Measurements from ENCODE around the gene RLN3. TPM values are rescaled to one million over a fixed set of nuclear protein-coding genes. Genes with fewer than 3 reads are reported as not detected.

Gene RLN3
- total RNA-seq, 1 donor from 2014 or later: not detected

DNA sequence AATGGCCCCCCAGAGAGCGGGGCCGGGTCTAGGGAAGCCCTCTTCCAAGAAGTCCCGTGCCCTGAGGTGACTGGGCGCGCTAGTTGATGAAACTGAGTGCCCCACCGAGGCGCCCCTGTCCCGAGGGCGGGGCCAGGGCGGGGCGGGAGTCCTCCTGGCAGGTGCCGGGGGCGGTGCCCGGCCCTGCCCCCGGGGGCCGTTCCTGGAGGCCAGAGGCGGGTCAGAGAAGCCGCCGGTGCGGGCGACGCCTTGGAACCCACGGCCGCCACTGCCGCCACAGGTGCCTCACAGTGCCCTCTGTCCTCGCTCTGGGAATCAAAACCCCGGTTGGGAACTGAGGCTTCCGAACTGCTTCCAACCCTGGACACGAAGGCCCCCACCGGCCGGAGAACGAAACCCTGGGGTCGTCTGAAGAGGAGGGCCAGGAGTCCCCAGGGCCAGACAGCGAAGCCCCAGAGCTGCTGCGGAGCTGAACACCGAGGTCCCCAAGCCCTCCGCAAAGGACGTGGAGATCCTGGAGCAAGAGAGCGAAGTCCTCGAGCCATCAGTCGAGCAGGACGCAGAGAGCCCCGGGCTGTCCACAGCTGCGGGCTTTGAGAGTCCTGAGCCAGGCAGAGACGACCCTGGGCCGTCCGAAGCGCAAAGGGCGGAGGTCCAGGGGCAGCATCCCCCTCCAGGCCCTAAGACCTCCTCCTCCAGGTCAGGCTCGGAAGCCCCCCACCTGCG, 44.8 kb downstream of the RLN3 start, which contains the start of gene MISP3:
MISP3 (plus strand) TSS at position 252 of the 726 bp plus-strand sequence. CDS start 524 bp downstream, outside the sequence.
- POLR2A ChIA-PET: interaction anchor here (0.5 to 3.1 kb wide), 9 partner anchors 9 to 211 kb away, joined by 3 to 11 read pairs (median 5); partner anchors contain the start of genes DCAF15 and IL27RA
- peaks cover 19% of the 10 kb centered on the region for H3K4me1 Mint-ChIP-seq

DNA sequence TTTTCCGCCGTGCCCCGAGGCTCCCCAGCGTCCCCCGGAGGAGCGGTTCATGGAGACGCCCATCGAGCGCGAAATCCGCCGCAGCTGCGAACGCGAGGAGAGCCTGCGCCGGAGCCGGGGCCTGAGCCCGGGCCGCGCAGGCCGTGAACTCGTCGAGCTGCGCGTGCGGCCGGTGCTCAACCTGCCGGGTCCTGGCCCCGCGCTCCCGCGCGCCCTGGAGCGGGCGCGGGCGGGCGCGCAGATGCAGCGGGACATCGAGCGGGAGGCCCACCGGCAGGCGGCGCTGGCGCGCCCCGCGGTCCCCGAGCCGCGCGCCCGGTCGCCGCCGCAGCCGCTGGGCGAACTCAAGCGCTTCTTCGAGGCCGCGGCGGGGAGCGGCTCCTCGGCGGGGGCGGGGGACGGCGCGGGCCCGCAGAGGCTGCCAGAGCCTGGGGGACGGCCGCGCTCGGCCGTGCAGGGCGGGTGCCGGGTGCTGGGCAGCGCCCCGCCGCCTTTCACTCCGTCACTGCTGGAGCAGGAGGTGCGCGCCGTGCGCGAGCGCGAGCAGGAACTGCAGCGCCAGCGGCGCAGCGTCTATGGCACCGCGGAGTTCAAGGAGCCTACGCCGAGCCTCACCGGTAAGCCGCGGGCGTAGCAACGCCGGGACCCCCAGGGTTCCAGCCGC, 45.4 kb downstream of the RLN3 start:
- DNase-seq (peak; percentile 88), ATAC-seq (ENCODE audit: low read depth) (peak; percentile 66)
- ChIA-PET CTCF (interaction anchor here (0.6 to 4.8 kb wide), 15 partner anchors 9 to 342 kb away, joined by 3 to 42 read pairs (median 4); partner anchors contain the start of genes ASF1B, BRME1 and CC2D1A), POLR2A (interaction anchor here (0.5 to 3.1 kb wide), 7 partner anchors 8 to 602 kb away, joined by 3 to 11 read pairs (median 6); partner anchors contain the start of genes DCAF15 and IL27RA)
- intact Hi-C loops (cut with micrococcal nuclease): loop anchor here (1.0 to 10.0 kb wide), 6 partner anchors 18 to 401 kb away; partner anchors contain the start of genes ASF1B and PTGER1
- H3K36me3 Mint-ChIP-seq (ENCODE audit: low read depth): no peaks in the 10 kb centered on the region
- TF ChIP-seq, protein P1, sequence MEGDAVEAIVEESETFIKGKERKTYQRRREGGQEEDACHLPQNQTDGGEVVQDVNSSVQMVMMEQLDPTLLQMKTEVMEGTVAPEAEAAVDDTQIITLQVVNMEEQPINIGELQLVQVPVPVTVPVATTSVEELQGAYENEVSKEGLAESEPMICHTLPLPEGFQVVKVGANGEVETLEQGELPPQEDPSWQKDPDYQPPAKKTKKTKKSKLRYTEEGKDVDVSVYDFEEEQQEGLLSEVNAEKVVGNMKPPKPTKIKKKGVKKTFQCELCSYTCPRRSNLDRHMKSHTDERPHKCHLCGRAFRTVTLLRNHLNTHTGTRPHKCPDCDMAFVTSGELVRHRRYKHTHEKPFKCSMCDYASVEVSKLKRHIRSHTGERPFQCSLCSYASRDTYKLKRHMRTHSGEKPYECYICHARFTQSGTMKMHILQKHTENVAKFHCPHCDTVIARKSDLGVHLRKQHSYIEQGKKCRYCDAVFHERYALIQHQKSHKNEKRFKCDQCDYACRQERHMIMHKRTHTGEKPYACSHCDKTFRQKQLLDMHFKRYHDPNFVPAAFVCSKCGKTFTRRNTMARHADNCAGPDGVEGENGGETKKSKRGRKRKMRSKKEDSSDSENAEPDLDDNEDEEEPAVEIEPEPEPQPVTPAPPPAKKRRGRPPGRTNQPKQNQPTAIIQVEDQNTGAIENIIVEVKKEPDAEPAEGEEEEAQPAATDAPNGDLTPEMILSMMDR (IDR thresholded peaks at IDR 0.05): no peak
- H3K4me3 Mint-ChIP-seq: peak overlapping the region; percentile 86
- no peak overlapping the region for H3K27ac Mint-ChIP-seq
- no peaks in the 10 kb centered on the region for H3K9me3 Mint-ChIP-seq
- peaks cover 19% of the 10 kb centered on the region for H3K4me1 Mint-ChIP-seq
- no peaks in the 10 kb centered on the region for H3K27me3 Mint-ChIP-seq

More for the DNA sequence above, 44.8 kb downstream of the RLN3 start, which contains the start of gene MISP3:
- TF ChIP-seq, protein P1 (IDR thresholded peaks at IDR 0.05): no peak
- peak; percentile 28 for ATAC-seq (ENCODE audit: low read depth)
- Mint-ChIP-seq H3K4me3 (peak within 1 kb of the TSS; percentile 86), H3K36me3 (ENCODE audit: low read depth) (no peaks in the 10 kb centered on the region), H3K9me3 (no peaks in the 10 kb centered on the region), H3K27me3 (no peaks in the 10 kb centered on the region), H3K27ac (no peak within 1 kb of the TSS)
- CTCF ChIA-PET: interaction anchor here (0.7 to 4.8 kb wide), 12 partner anchors 9 to 276 kb away, joined by 3 to 42 read pairs (median 6); partner anchors contain the start of genes ASF1B, BRME1 and CC2D1A
- intact Hi-C loops (cut with micrococcal nuclease): loop anchor here (1.0 to 10.0 kb wide), 7 partner anchors 19 to 402 kb away; partner anchors contain the start of genes ASF1B and PTGER1
- DNase-seq: peak; percentile 40

DNA sequence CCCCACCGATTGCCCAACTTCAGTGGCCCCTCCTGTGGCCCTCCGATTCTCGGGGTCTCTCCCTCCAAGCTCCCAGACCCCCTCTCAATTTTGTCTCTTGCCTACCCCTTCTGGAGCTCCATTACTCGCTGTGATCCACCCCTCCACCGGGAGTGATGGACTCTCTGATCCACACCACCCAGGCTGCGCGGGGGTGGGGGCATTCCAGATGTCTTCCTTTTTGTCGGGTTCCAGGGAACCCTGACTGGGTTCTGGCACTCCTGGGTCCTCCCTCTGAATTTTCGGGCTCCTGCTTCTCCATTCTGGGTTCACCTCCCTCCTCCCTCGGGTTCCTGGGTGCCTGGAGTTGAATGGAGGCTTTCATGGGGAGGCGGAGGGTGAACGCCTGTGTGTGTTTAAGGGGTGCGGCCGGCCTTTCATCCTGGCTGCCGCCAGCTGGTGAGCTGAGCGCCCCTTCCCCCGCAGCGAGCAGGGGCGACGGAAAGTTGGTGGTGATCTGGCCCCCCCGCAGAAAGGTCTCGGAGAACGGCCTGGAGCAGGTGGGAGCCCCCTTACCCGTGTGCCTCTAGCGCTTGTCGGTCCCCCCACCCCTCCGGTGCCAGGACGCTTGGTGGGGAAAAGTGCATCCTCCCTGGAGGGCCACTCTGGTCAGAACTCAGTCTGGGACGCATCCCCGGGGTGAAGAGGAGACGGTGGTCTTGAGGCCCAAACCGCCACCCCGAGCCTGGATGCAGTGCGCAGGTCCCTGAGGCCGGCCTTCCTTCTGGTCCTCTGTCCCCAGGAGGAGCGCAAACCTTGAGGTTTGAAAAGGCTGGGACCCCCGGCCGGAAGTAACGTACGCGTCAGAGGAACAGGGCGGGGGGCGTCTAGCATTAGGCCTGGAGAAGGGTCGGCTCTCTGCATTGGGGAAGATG, 46.2 kb downstream of the RLN3 start:
- Mint-ChIP-seq H3K36me3 (ENCODE audit: low read depth) (no peaks in the 10 kb centered on the region), H3K9me3 (no peaks in the 10 kb centered on the region), H3K4me3 (peak overlapping the region; percentile 86), H3K27ac (peak overlapping the region; percentile 77), H3K4me1 (peaks cover 19% of the 10 kb centered on the region), H3K27me3 (no peaks in the 10 kb centered on the region)
- no peak for ATAC-seq (ENCODE audit: low read depth)
- POLR2A ChIA-PET: interaction anchor here (0.6 to 3.1 kb wide), 6 partner anchors 7 to 602 kb away, joined by 3 to 11 read pairs (median 6); partner anchors contain the start of genes DCAF15 and IL27RA
- no peak for DNase-seq
- TF ChIP-seq, protein P1 (IDR thresholded peaks at IDR 0.05): no peak
- CTCF ChIA-PET: interaction anchor here (0.6 to 4.8 kb wide), 10 partner anchors 8 to 343 kb away, joined by 3 to 42 read pairs (median 4); partner anchors contain the start of gene ASF1B
- intact Hi-C loops (cut with micrococcal nuclease): loop anchor here (1.0 to 10.0 kb wide), 6 partner anchors 17 to 401 kb away; partner anchors contain the start of genes ASF1B and PTGER1

DNA sequence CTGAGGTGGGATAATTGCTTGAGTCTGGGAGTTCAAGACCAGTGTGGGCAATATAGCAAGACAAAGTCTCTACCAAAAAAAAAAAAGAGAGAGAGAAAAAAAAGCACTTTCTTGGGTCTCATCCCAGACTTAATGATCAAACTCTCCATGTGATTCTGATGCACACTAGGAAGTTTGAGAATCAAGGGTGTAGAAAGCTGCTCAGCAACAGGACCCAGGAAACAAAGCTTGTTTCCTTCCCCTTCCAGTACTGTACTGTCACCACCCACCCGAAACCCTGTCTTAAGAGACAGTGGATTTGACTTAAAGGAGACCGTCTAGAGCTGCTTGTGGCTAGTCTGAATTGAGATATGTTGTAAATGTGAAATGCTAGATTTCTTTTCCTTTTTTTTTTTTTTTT, 50.5 kb downstream of the RLN3 start:
- intact Hi-C loops (cut with micrococcal nuclease): loop anchor here (10.0 kb wide), 1 partner anchor 396 kb away; the partner anchor contains the start of gene PTGER1
- Mint-ChIP-seq H3K36me3 (ENCODE audit: low read depth) (peaks cover 5% of the 10 kb centered on the region), H3K9me3 (no peaks in the 10 kb centered on the region), H3K27me3 (no peaks in the 10 kb centered on the region), H3K4me1 (peaks cover 34% of the 10 kb centered on the region), H3K27ac (no peak overlapping the region), H3K4me3 (peak overlapping the region; percentile 2)
- TF ChIP-seq, protein P1 (IDR thresholded peaks at IDR 0.05): no peak
- DNase-seq (no peak), ATAC-seq (ENCODE audit: low read depth) (no peak)
- POLR2A ChIA-PET: interaction anchor here (0.7 kb wide), 1 partner anchor 297 kb away, joined by 7 read pairs; no protein-coding TSS in a partner anchor
- CTCF ChIA-PET: no interaction called here

Other genes with a start within 250 kb of the RLN3 start
- 8.5 and 11.2 TPM in 2 replicates for gene ZSWIM4, start 232.7 kb upstream of the RLN3 start, total RNA-seq
- gene NANOS3, start 151.0 kb upstream of the RLN3 start, total RNA-seq: not detected in 2 replicates
- gene BRME1, start 122.0 kb upstream of the RLN3 start, total RNA-seq: 1.2 and 2.0 TPM in 2 replicates
- gene CC2D1A, start 121.9 kb upstream of the RLN3 start, total RNA-seq: 32.4 and 35.6 TPM in 2 replicates
- gene PODNL1, start 89.7 kb upstream of the RLN3 start, total RNA-seq: 0.44 TPM in 1 of 2 replicates, not detected in the other
- 71.4 and 83.4 TPM in 2 replicates for gene DCAF15, start 75.6 kb upstream of the RLN3 start, total RNA-seq
- gene RFX1, start 21.8 kb upstream of the RLN3 start, total RNA-seq: 19.0 and 19.9 TPM in 2 replicates
- 34.5 and 34.6 TPM in 2 replicates for gene IL27RA, start 3.6 kb downstream of the RLN3 start, total RNA-seq
- gene PALM3, start 33.9 kb downstream of the RLN3 start, total RNA-seq: not detected in 2 replicates
- gene MISP3, start 44.6 kb downstream of the RLN3 start, total RNA-seq: 0.15 and 0.18 TPM in 2 replicates
- gene C19orf67, start 57.6 kb downstream of the RLN3 start, total RNA-seq: not detected in 2 replicates
- gene SAMD1, start 62.6 kb downstream of the RLN3 start, total RNA-seq: 32.7 and 36.0 TPM in 2 replicates
- 41.6 and 43.7 TPM in 2 replicates for gene PRKACA, start 89.6 kb downstream of the RLN3 start, total RNA-seq
- 3.4 and 3.7 TPM in 2 replicates for gene ASF1B, start 108.4 kb downstream of the RLN3 start, total RNA-seq
- gene ADGRL1, start 178.0 kb downstream of the RLN3 start, total RNA-seq: 1.4 and 2.7 TPM in 2 replicates

Data from activated B cell treated with CpG ODN at 0.5 μM for 24 hours (primary cell).